Inferior parietal cortex (tissue), 1 donor: ENCODE results near the gene IL1RAPL1.
"Not testable (repeated sequence)": the region's sequence is repeated elsewhere in the genome, so short reads cannot be mapped to it uniquely, and the experiment has no call there.

Source experiments
- DNase-seq: peaks from one replicate; pipeline ENCODE4 v3.0.0-alpha.2; 2016; ENCODE audit errors: extremely low spot score

The IL1RAPL1 gene

DNA sequence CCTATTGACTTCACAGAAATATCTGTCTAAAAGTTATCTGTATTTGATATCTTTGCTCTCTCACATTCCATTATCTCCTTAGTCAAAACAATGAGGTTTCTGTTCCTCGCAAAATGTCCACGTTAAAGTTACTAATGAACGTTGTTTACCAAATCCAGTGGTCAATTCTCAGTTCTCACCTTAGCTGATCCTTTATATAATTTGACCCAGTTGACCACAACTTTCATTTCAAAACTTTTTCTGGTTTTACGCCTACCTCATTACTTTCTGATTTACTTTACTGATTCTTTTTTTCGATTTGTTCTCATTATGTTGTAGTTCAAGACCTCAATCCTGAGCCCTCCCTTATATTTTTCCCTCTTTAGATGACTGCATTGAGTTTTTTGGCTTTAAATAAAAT lies 186.6 kb downstream of the IL1RAPL1 start:
- DNase-seq = no peak

DNA sequence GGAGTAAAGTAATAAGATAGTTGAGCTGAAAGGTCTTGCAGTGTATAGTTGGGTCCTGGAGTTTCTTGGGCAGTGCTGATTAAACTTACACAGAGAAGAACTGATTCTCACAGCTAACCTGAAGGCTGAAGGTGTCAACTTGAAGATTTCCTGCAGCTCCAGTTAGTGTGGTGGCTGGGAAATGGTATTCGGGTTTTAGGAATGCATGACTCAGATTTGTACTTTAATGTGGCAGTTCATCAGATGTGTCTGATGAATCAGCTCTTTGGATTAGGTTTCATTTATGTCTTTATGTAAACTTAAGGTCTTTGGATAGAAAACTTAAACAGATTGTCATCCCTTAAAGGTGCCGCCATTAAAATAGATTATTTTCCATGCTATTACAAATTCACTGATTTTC lies 200.0 kb downstream of the IL1RAPL1 start:
- no peak for DNase-seq

- not testable (repeated sequence) for DNase-seq
These were observed 213.4 kb downstream of the IL1RAPL1 start for GRCh38 chrX:28800671-28801070.

DNA sequence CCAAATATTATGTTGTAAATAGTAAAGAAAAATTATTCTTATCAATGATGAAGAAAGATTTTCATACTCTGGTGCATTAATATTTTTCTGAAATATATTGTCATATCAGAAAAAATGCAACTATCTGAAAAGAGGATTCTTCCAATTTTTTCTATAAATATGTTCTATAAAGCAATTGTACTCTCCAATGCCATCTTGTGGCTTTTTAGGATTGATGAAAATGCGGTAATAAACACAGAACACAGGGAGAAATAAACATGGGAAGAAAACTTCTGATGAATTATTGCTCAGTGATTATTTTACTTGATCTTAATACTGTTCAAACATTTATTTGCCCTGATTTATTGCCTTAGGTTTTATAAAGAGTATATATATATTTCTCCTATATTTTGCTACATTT lies 215.4 kb downstream of the IL1RAPL1 start:
- DNase-seq = peak; percentile 15

DNA sequence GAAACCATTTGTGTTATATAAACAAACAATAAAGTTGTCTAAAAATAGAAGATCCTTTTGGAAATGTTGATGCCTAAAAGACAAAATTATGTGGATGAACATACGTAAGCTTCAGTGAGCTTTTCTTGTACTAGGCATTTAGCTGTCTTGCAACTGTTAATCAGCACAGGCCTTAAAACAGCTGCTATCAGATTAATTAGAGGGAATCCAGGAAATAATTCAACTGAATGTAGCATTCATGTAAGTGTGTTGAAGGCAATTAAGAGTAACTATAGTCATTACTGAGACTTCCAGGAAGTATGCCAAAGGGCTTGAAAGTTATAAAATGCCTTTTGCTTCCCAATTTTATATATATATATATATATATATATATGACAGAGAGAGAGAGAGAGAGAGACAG lies 248.7 kb downstream of the IL1RAPL1 start:
- DNase-seq = no peak

DNA sequence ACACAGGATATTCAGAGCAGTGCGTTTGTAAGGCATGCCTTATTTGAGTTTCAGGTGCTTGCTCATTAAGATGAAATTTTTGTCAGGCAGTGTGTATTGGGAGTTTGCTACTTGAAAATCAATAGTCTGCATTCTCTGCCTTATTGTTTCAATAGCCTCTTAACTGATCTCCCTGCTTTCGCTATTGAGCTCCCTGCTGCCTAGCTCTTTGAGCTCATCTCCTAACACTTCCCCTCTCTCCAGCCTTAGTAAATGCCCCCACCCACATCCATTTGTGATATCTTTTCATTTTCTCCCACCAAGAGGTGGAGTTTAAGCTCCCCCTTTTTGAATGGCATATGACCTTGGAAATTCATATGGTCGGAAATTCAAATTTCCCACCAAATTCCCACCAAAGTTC lies 256.6 kb downstream of the IL1RAPL1 start:
- DNase-seq = no peak

DNA sequence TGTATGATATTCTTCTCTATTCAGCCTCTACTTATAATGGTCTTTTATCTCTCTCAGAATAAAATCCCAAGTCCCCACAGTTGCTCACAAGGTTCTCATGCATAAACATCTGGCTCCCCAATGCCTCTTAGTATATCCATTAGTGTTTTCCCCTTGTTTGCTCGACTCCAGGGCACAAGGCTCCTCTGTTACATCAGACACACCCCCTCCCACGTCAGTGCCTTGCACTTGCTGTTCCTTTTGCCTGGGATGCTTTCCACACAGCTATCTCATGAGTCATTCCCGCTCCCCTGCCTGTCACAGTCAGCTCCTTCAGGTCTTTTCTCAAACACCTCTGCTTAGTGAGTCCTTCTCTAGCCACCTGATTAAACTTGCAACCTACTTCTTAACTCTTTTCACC lies 260.2 kb downstream of the IL1RAPL1 start:
- peak; percentile 60 for DNase-seq

DNA sequence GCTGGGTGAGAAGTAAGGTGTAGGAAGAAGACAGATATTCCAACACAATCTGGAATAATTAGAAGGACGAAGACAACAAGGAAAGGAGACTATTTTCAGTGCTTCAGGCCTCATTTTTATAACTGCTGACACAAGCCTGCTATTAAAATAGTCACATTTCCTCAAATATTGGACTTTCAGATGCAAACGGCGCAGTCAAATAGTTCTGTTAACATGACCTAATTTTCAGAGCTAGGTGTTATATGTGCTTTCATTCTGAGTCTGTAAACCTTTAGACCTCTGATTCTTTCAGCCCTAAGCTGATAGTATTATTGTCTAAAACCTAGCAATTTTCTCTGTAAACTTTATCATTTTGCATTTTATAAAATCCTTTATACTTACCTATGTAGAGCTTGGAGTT lies 261.5 kb downstream of the IL1RAPL1 start:
- no peak for DNase-seq

DNA sequence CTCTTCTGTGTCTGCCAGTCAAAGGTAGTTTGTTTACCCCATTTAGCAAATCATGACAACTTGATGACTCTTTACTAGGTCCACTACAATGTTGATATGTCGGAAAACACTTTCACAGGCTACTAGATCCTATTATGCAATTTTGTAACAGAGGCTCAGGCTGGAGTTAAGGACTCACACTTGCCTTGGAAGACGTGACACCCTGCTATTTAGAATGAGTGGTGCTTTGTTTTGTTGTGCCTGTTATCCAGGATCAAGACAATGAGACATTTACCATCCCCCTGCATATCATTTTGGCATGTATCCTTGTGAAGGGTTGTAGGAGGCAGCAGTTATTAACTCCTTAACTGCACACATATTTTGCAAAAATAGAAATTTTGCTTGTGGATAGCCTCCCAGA lies 263.7 kb downstream of the IL1RAPL1 start:
- DNase-seq = no peak

GRCh38 chrX:28851871-28852270 lies 264.6 kb downstream of the IL1RAPL1 start:
- DNase-seq = no peak

- no peak for DNase-seq
These were observed 267.4 kb downstream of the IL1RAPL1 start for GRCh38 chrX:28854637-28855036.

- DNase-seq = no peak
These were observed 289.2 kb downstream of the IL1RAPL1 start for GRCh38 chrX:28876408-28876807.

DNA sequence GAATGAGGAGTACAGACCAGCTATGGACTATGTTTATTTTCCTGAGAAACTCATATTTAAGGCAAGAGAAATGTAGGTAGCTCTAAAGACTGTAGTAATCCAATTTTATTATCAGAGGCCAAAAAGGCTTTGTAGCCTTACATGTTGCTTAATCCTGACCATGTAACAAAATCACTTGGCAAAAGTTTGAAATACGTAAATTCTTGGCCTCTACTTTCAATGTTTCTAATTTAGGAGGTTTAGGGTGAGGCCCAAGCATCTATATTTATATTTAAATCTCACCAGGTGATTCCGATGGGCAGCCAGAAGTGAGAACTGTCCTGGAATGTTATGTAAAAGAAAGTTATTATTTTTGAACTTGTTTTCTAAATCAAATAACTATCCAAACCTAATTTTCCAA lies 289.7 kb downstream of the IL1RAPL1 start:
- DNase-seq = no peak

DNA sequence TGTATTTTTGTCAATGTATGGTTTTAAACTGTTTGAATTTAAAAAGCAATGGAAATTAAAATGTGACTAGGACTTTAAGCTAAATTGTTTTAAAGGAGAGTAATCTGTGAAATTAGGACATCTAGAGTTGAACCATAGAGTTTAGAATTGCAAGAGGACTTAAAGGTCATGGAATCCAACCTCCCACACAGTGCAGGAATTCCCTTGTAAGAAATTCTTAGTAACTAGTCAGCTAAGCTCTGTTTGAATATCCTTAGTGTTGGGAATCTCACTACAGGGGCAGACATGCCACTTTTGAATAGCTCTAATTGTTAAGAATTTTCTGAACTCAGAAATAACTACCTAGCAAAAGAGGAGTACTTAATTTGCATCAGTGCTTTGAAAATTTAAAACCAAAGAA lies 292.9 kb downstream of the IL1RAPL1 start:
- no peak for DNase-seq

GRCh38 chrX:28884823-28885222 lies 297.6 kb downstream of the IL1RAPL1 start:
- no peak for DNase-seq

GRCh38 chrX:28888416-28888815 lies 301.2 kb downstream of the IL1RAPL1 start:
- no peak for DNase-seq

- DNase-seq = no peak
These were observed 302.4 kb downstream of the IL1RAPL1 start for GRCh38 chrX:28889591-28890090.

DNA sequence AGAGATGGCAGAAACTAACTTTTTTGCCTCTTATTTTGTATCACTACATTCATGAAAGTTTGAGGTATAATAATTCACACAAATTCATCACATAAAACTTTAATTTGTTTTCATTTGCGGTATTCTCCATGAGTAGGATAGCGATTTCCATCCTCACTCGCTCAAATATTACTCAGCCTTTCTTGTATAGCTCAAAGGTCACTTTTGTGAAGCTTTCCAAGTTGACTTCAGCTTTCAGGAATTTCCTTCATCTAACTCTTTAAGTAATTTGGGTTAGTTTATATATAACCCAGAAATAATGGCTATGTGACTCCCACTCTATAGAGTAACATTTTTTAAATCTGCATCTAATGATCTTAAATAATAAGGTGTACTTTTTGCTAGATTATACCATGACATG lies 314.4 kb downstream of the IL1RAPL1 start:
- DNase-seq = no peak

DNA sequence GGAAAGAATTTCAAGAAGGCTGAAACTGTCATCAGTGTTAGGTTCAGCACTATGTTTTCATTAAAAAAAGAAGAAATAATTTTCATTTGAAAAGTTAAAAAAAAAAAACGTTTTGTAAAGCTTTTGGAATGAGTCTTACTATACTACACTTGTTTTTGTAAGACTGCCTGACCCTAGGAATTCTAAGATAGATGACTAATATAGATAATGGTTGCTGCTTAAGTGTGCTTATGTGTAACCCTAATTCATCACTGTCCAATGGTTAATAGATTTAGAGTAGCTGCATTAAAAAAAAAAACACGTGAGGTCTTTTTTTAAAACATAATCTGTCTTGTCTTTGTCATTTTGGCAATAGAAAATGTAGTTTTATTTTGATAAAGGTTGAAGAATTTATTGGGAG lies 323.2 kb downstream of the IL1RAPL1 start:
- no peak for DNase-seq

DNA sequence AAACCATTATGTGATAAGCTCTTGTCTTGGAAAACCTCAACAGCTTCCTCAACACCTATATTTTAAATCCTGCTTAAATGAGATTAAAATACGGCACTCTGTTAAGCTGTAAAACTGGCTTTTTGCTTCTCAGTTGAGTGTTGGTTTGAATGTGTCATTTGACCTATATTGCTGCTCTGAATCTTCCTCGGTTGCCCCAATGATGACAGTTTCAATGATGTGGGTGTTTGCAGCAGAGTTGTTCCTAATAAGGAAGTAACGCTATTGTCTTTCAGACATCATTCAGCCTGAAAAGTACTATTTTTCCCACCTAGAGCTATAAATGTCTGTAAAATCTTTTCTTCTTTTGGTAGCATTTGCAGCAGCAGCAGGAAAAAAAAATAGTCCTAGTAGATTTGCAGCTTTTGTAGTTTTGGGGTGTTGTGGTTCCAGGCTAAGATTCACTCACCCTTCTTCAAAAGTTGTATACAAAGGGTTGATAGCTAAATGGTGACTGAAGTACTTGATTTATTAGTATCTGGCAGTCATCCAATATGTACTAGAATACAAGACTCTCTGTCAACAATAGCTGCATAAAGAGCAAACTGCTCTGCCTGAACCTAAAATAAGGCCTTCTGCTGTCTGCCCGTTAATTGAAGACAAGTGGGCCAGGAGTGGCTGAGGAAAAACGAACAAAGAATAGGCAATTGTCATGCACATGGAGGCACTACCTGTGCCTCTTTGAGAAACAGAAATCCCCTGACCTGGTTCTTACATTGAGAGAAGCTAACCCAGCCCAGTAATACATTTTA lies 333.1 kb downstream of the IL1RAPL1 start:
- DNase-seq = no peak

GRCh38 chrX:28922106-28922505 lies 334.9 kb downstream of the IL1RAPL1 start:
- no peak for DNase-seq

DNA sequence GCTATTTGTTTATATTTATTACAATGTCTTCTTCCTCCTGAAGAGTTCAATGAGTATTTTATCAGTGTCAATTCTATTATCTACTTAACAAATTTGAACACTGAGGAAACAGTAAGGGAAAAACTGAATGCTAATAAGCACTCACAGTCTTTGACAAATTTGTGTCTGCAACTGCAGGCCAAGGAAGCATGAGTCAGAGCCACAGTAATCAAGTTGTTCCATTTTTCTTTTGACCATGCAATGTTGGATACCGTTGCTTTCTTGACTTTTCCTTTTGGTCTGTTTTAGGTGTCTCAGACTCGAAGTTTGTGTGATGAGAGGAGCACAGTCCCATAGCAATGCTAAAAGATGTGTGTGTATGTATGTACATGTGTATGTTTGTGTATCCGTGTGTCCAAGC lies 359.6 kb downstream of the IL1RAPL1 start:
- DNase-seq = no peak

GRCh38 chrX:28960063-28960462 lies 372.8 kb downstream of the IL1RAPL1 start:
- DNase-seq = no peak

DNA sequence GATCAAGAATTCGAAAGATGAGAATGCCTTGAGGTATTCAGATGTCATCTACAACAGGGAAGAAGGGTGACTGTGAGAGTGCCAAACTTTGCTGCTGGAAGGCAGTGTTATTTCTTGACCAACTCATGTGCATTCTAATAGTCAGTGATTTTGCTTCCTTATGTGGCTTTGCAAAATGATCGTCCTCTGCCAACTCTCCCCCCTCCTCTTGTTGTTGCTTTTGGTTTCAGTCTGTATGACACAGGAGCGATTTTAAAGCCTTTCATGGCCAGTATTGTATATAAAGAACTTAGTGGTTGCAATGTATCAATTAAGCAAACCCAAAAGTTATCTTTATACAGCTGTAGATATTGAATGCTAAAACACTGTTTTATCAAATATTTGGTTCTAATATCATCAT lies 379.1 kb downstream of the IL1RAPL1 start:
- DNase-seq = no peak
